Stimulated activated CD8-positive, alpha-beta memory T cell treated with anti-CD3 and anti-CD28 coated beads, Interleukin-2, amount 100 ng/mL, for 1 hour (primary cell): Measurements from ENCODE around the gene MB21D2.
"Not testable (repeated sequence)": the region's sequence is repeated elsewhere in the genome, so short reads cannot be mapped to it uniquely, and the experiment has no call there.

ENCODE experiments used
- DNase-seq, 2 donors: peaks; one replicate each; pipeline ENCODE4 v3.0.0-alpha.2; 2020; ENCODE audit warnings: low read depth in 2 of 2

Gene MB21D2, protein sequence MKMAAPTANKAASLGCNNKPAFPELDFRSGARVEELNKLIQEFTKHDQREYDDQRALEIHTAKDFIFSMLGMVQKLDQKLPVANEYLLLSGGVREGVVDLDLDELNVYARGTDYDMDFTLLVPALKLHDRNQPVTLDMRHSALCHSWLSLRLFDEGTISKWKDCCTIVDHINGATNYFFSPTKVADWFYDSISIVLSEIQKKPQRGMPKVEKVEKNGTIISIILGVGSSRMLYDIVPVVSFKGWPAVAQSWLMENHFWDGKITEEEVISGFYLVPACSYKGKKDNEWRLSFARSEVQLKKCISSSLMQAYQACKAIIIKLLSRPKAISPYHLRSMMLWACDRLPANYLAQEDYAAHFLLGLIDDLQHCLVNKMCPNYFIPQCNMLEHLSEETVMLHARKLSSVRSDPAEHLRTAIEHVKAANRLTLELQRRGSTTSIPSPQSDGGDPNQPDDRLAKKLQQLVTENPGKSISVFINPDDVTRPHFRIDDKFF

DNA sequence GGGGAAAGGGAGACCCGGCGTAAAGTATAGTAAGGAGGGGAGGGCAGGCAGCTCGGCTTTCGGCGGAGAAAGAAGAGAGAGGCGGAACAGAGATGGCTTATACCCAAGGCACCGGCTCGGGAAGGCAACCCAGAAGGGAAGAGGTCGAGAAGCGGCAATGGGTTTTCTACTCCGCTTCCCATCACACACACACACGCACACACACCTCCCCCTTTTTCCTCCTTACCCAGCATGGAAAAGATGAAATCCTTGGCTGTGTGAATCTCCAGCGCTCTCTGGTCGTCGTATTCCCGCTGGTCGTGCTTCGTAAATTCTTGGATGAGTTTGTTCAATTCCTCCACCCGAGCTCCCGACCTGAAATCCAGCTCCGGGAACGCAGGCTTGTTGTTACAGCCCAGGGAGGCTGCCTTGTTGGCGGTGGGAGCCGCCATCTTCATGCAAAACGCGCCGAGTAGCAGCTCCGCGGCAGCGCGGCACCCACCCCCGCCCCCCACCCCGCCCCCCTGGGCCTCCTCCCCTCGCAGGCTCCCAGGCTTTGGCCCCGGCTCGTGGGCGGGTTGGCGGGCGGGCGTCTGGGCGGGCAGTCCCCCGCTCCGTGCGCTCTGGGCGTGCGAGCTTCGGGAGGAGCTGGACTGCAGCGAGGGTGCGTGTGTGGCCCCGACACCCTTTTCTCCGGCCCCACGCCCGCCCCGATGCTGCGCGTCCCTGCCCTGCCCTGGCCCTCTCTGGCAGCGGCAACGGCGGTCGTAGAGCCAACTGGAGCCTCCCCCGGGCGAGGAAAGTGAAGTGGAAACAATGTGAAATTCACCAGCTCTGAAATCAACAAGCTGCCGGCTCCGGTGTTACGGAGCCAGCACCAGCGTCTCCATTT lies at the start of gene MB21D2:
TSS of gene MB21D2 (minus strand) at position 453 of the 871 bp plus-strand sequence. CDS start at position 437, 16 bp downstream.
- no peak for DNase-seq

DNA sequence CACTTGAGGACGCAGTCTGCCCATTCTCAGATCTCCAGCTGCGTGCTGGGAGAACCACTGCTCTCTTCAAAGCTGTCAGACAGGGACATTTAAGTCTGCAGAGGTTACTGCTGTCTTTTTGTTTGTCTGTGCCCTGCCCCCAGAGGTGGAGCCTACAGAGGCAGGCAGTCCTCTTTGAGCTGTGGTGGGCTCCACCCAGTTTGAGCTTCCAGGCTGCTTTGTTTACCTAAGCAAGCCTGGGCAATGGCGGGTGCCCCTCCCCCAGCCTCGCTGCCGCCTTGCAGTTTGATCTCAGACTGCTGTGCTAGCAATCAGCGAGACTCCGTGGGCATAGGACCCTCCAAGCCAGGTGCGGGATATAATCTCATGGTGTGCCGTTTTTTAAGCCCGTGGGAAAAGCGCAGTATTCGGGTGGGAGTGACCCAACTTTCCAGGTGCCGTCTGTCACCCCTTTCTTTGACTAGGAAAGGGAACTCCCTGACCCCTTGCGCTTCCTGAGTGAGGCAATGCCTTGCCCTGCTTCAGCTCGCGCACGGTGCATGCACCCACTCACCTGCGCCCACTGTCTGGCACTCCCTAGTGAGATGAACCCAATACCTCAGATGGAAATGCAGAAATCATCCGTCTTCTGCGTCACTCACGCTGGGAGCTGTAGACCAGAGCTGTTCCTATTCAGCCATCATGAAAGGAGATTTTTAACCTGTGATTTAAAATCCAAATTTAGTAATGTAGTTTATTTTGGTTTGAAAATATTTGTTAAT lies 47.5 kb upstream of the MB21D2 start:
- DNase-seq, result not testable (repeated sequence)

GRCh38 chr3:192959773-192960172 lies 42.1 kb upstream of the MB21D2 start:
- no peak for DNase-seq

DNA sequence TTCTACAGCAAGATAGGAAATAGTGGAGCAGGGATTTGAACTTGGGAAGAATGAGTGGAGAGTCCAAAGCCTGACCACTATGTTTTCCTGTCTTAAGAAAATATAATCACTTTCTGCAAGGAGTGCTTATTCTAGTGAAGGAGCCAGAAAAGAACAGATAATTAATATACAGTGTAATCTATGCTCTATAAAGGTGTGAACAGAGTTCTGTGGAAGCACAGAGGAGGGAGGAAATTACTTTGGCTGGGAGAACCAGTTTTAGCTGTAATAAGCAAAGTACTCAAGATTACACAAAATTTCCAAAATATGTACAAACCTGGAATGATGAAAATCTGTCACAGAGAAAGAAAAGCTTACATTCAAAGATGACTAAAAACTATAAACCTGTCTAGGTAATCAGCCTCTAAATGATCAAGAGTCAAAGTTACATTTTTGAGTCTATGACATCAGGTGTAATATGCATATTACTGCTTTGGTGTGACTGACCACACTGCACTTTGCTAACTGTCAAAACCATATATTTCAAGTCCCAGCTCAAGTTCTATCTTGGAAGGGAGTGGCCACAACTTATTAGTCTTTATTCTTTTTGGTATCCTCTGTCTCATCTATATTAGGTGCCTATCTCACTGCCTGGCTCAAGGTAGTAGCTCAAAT lies 40.7 kb upstream of the MB21D2 start:
- DNase-seq, result no peak

DNA sequence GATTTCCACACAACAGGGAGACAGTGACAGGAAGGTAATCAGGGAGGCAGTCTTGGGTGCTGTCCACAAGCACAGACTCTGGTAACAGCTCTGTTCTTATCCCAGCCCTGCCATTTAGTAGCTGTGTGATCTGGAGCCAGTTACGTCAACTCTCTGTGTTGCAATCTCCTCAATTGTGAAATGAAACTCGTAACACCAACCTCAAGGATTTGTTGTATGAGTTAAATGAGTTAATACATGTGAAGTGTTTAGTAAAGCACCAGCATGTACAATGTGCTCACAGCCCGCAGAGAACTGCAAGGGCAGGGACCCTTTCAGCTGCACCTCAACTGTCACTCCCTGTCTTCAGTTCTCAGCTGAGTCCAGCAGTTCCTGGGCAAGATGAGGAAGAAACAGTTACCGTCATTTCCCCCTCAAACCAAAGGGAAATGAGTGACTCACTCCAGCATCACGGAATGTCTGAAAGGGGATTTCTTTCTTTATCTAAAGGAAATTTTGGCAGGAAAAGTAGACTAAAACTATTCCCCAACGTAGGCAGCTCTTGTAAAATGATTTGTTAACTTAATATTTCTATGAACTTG lies 39.9 kb upstream of the MB21D2 start:
- DNase-seq, result no peak

DNA sequence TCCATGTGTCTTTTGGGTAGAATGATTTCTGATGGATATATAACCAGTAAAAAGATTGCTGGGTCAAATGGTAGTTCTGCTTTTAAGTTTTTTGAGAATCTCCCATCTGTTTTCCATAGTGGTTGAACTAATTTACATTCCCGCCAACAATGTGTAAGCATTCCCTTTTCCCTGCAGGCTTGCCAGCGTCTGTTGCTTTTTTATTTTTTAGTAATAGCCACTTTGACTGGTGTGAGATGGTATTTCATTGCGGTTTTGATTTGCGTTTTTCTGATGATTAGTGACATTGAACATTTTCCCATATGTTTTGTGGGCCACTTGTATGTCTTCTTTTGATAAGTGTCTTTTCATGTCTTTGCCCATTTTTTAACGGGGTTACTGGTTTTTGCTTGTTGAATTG lies 36.3 kb upstream of the MB21D2 start:
- DNase-seq, result no peak

- no peak for DNase-seq
Observed at GRCh38 chr3:192947421-192947820, 29.8 kb upstream of the MB21D2 start.

GRCh38 chr3:192943393-192943792 lies 25.7 kb upstream of the MB21D2 start:
- DNase-seq, result no peak

- no peak for DNase-seq
Observed at GRCh38 chr3:192942625-192943024, 25.0 kb upstream of the MB21D2 start.

DNA sequence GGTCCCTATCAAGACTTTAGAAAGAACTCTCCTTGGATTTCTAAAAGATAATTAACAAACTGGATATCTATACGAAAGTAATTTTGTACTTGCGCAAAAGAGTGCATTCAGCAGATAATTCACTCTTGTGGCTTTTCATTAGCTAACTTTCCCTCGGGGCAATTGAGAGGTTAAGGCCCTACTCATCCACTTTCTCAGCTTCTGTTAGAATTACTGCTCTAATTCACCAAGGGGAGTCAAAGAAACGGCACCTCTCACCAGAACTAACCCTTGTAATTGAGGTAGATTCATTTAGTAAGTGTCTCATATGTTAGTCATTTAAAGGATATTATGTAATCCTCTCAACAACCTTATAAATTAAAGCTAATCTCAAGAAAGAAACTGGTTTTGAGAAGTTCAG lies 22.5 kb upstream of the MB21D2 start:
- no peak for DNase-seq

DNA sequence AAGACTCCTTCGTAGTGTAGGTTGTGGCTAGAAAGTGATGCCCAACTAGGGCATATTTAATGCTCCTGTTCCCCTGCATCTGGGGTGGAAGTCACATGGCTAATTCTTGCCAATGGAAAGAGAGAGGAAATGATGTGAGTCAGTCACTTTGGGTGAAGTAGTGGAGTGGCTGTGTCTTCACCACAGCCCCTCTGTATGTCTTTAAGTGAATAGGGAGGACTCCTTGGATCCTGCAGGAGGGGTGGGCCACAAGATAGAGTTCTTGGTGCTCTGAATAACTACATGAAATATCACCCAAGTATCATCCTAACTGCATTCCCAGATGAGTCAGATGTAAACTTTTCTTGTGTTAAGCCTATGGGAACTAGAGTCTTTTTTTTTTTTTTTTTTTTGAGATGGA lies 17.8 kb upstream of the MB21D2 start:
- DNase-seq, result no peak

DNA sequence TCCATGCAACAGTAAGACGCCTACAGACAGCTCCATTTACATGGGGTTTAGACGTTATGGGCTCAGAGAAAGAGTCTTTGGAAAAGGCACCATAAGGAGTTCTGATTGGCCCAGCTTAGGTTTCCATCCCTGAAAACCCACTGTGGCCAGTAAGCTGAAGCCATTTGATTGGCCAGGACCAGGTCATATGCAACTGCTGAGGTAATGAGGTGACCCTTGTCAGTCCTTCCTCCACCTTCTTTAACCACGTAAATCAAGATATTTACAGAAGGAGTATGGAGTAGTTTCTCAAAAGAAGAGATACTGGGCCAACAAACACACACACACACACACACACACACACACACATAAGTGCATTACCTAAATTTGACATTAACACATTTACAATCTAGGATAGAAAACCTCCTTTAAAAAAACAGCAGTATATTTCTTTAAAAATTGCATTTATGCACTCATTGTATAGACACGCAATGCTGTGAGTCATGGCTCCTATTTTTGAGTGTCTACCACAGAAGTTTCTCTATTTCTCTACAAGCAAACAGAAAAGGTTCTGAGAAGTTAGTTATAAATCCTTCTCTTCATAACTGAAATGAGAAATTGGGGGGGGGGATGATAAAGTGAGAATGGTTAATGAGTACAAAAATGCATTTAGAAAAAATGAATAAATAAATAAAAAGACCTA lies 16.3 kb upstream of the MB21D2 start:
- no peak for DNase-seq

DNA sequence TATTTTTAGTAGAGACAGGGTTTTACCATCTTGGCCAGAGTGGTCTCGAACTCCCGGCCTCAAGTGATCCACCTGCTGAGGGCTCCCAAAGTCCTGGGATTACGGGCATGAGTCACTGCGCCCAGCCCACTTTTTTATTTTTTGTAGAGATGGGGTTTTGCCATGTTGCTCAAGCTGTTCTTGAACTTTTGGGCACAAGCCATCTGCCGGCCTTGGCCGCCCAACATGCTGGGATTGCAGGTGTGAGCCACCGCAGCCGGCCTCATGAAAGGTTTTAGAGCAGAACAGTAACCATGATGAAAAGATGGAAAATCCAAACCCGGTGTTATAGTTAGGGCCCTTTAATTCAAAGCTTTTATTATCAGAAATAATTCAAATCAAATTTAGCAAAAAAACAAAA lies 15.6 kb upstream of the MB21D2 start:
- DNase-seq, result no peak

- no peak for DNase-seq
Observed at GRCh38 chr3:192931825-192932224, 14.2 kb upstream of the MB21D2 start.

- no peak for DNase-seq
Observed at GRCh38 chr3:192930577-192930976, 12.9 kb upstream of the MB21D2 start.

GRCh38 chr3:192929755-192930547 lies 12.3 kb upstream of the MB21D2 start:
- DNase-seq, result no peak

GRCh38 chr3:192929146-192929545 lies 11.5 kb upstream of the MB21D2 start:
- DNase-seq, result no peak

GRCh38 chr3:192928720-192929119 lies 11.1 kb upstream of the MB21D2 start:
- DNase-seq, result no peak

GRCh38 chr3:192928016-192928415 lies 10.4 kb upstream of the MB21D2 start:
- no peak for DNase-seq

DNA sequence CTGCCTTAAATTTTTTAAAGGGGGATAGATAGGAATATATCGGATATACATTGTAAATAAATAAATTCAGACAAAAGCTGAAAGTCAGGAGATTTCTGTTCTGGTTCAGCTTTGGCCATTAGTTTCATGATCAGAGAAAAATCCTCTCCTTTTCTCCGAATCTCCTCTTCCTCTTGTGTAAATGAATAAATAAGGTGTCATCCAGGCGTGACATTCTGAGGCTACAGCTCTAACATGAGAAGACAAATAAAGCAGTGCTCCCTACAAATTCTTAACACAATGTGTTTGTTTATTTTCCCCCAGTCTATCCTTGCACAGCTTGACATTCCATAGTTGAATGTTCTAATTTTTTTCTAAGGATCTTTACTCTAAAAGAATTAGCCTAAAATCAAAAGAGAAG lies 9.4 kb upstream of the MB21D2 start:
- no peak for DNase-seq
